ENCODE data around the gene KNCN.

GRCh38 chr1:46522184-46522968 is 29.1 kb downstream of the KNCN start:
- TF ChIP-seq CTCF (IDR thresholded peaks at IDR 0.05 in 8 of 11, conservative IDR thresholded peaks at IDR 0.05 in 3 of 11) (no peak), POLR2AphosphoS5 (IDR thresholded peaks at IDR 0.05) (no peak), POLR2A (IDR thresholded peaks at IDR 0.05) (no peak)

Measured in spleen (tissue), 7 donors.